GM12873 (cell line): ENCODE data around the gene CDK17.

Source experiments
- CTCF ChIP-seq: IDR thresholded peaks from 2 replicates; pipeline ENCODE4 v1.5.1; 2012; ENCODE audit warnings: low read depth, mild to moderate bottlenecking, moderate library complexity, low read length, control low read depth; ENCODE audit not compliant: insufficient read depth; ENCODE audit errors: missing control alignments

Gene CDK17

GRCh38 chr12:96260644-96261043 is 139.6 kb downstream of the CDK17 start:
- no peak for TF ChIP-seq CTCF

- no peak for TF ChIP-seq CTCF
These were observed 140.0 kb downstream of the CDK17 start for GRCh38 chr12:96260231-96260630.

GRCh38 chr12:96258104-96258961 is 141.9 kb downstream of the CDK17 start:
- no peak for TF ChIP-seq CTCF

GRCh38 chr12:96257550-96258103 is 142.6 kb downstream of the CDK17 start:
- no peak for TF ChIP-seq CTCF

GRCh38 chr12:96256672-96257361 is 143.4 kb downstream of the CDK17 start:
- TF ChIP-seq CTCF = no peak

GRCh38 chr12:96255077-96255476 is 145.2 kb downstream of the CDK17 start:
- TF ChIP-seq CTCF = no peak

GRCh38 chr12:96250119-96250685 is 150.0 kb downstream of the CDK17 start:
- no peak for TF ChIP-seq CTCF
